HG03432 (cell line): ENCODE data around the gene STN1.
"Not testable (repeated sequence)": the region's sequence is repeated elsewhere in the genome, so short reads cannot be mapped to it uniquely, and the experiment has no call there.

ENCODE experiments used
- ATAC-seq: cut with Tn5 transposase; IDR thresholded peaks from one replicate; pipeline ENCODE4 v1.9.1; 2021; ENCODE audit warnings: mild to moderate bottlenecking, moderate library complexity; ENCODE audit not compliant: unreplicated experiment

The STN1 gene

GRCh38 chr10:103847346-103847745, 70.6 kb downstream of the STN1 start:
- no peak for ATAC-seq

GRCh38 chr10:103845972-103846371, 72.0 kb downstream of the STN1 start:
- peak; percentile 73 for ATAC-seq

- not testable (repeated sequence) for ATAC-seq
These were observed 72.6 kb downstream of the STN1 start for GRCh38 chr10:103845346-103845745.

GRCh38 chr10:103843854-103844570, 74.0 kb downstream of the STN1 start:
- no peak for ATAC-seq

- no peak for ATAC-seq
These were observed 74.9 kb downstream of the STN1 start for GRCh38 chr10:103843045-103843444.

- no peak for ATAC-seq
These were observed 75.4 kb downstream of the STN1 start for GRCh38 chr10:103842605-103843004.

GRCh38 chr10:103841519-103841918, 76.5 kb downstream of the STN1 start:
- no peak for ATAC-seq

- ATAC-seq, result no peak
These were observed 77.3 kb downstream of the STN1 start for GRCh38 chr10:103840740-103841070.

GRCh38 chr10:103839872-103840739, 77.9 kb downstream of the STN1 start:
- ATAC-seq, result no peak

- ATAC-seq, result no peak
These were observed 78.5 kb downstream of the STN1 start for GRCh38 chr10:103839519-103839871.

- ATAC-seq, result no peak
These were observed 79.0 kb downstream of the STN1 start for GRCh38 chr10:103838862-103839518.

GRCh38 chr10:103838070-103838395, 80.0 kb downstream of the STN1 start:
- ATAC-seq, result no peak

GRCh38 chr10:103837370-103838069, 80.5 kb downstream of the STN1 start:
- peak; percentile 57 for ATAC-seq

- ATAC-seq, result no peak
These were observed 81.1 kb downstream of the STN1 start for GRCh38 chr10:103836861-103837260.

GRCh38 chr10:103836273-103836672, 81.7 kb downstream of the STN1 start:
- no peak for ATAC-seq

GRCh38 chr10:103835096-103836050, 82.6 kb downstream of the STN1 start:
- no peak for ATAC-seq

GRCh38 chr10:103834436-103835095, 83.4 kb downstream of the STN1 start:
- ATAC-seq, result no peak

GRCh38 chr10:103833731-103834365, 84.1 kb downstream of the STN1 start:
- ATAC-seq, result no peak

- ATAC-seq, result no peak
These were observed 85.2 kb downstream of the STN1 start for GRCh38 chr10:103832806-103833205.
